Measurements from ENCODE around the gene WNK2.

Gene WNK2

DNA sequence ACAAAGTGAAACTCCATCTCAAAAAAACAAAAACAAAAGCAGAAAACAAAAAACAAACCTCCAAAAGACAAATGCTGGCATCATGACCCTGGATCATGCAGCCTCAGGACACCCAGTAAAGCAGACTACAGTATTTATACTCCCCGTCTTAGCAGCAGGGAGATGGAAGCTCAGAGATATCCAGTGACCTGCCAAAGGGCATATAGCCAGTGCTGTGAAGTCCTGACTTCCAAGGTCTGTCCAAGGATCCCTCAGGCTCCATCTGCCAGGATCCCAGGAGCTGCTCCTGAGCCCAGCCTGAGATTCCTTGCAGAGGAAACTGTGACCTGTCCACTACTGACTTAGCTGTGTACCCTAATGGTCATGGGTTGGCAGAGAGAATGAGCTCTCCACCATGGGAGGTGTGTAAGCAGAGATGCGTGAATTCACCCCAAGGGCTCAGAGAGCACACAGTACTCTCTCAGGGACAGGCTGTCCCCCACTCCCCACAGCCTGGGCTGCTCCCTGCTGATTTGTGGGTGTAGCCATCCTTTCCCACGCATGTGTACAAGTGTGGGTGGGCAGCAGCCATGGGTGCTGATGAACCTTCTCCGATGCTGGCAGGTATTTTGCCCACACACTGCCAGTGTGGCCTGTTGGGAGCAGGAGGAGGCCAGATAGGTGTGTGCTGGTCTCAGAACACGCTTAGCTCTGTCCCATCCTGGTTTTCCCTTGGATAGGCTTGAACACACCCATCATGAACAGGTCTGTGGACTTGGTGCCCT is 2.1 kb upstream of the WNK2 start:
- H3K4me3 ChIP-seq (ENCODE audit: low read length), result no peak overlapping the region
- TF ChIP-seq, protein P1, sequence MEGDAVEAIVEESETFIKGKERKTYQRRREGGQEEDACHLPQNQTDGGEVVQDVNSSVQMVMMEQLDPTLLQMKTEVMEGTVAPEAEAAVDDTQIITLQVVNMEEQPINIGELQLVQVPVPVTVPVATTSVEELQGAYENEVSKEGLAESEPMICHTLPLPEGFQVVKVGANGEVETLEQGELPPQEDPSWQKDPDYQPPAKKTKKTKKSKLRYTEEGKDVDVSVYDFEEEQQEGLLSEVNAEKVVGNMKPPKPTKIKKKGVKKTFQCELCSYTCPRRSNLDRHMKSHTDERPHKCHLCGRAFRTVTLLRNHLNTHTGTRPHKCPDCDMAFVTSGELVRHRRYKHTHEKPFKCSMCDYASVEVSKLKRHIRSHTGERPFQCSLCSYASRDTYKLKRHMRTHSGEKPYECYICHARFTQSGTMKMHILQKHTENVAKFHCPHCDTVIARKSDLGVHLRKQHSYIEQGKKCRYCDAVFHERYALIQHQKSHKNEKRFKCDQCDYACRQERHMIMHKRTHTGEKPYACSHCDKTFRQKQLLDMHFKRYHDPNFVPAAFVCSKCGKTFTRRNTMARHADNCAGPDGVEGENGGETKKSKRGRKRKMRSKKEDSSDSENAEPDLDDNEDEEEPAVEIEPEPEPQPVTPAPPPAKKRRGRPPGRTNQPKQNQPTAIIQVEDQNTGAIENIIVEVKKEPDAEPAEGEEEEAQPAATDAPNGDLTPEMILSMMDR (conservative IDR thresholded peaks at IDR 0.05; ENCODE audit: low read depth, low read length), result no peak
- DNase-seq (ENCODE audit: low read depth), result no peak

DNA sequence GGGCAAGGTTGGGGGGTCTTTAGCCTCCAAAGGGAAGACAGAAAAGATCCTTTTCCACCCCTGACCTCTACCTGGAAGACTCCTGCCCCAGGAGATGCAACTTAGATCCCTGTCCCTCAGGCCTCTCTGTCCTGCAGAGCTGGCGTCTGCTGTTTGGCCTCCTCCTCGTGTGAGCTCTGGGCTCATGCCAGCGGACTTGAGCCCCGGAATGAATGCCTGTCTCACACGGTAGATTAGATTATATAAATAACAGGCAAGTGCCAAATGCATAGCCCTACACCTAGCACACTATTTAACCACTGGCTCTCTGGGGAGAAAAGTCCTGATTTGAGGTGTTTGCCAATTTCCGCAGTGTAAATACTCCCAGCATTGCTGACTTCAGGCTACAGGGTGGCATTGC is 1.4 kb upstream of the WNK2 start:
- DNase-seq (ENCODE audit: low read depth), result no peak
- no peak overlapping the region for H3K4me3 ChIP-seq (ENCODE audit: low read length)
- TF ChIP-seq, protein P1 (conservative IDR thresholded peaks at IDR 0.05; ENCODE audit: low read depth, low read length), result no peak

DNA sequence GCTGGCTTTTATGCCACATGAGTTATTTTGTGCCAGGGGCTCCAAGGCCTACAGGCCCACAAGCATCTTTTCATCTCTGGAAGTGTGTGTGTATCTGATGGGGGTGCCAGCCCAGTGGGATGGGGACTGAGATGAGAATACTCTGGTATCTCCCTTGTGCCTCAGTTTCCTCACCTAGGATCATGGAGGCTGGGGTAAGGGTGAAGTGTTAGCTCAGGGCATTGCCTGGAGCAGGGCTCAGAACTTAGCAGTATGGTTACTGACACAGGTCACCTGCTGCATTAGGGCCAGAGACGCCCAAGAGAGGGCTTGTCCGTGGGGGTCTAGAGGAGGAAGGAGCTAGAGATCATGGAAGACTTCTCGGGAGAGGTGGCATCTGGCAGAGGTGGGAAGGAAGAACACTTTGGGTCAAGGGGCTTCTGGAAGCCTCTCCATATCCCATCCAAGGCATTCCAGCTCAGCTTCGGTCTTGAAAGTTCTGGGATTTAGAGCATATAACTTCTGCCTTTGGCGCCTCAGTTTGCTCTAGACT is 742 bp upstream of the WNK2 start:
- TF ChIP-seq, protein P1 (conservative IDR thresholded peaks at IDR 0.05; ENCODE audit: low read depth, low read length), result no peak
- peak overlapping the region; percentile 52 for H3K4me3 ChIP-seq (ENCODE audit: low read length)
- DNase-seq (ENCODE audit: low read depth), result no peak

DNA sequence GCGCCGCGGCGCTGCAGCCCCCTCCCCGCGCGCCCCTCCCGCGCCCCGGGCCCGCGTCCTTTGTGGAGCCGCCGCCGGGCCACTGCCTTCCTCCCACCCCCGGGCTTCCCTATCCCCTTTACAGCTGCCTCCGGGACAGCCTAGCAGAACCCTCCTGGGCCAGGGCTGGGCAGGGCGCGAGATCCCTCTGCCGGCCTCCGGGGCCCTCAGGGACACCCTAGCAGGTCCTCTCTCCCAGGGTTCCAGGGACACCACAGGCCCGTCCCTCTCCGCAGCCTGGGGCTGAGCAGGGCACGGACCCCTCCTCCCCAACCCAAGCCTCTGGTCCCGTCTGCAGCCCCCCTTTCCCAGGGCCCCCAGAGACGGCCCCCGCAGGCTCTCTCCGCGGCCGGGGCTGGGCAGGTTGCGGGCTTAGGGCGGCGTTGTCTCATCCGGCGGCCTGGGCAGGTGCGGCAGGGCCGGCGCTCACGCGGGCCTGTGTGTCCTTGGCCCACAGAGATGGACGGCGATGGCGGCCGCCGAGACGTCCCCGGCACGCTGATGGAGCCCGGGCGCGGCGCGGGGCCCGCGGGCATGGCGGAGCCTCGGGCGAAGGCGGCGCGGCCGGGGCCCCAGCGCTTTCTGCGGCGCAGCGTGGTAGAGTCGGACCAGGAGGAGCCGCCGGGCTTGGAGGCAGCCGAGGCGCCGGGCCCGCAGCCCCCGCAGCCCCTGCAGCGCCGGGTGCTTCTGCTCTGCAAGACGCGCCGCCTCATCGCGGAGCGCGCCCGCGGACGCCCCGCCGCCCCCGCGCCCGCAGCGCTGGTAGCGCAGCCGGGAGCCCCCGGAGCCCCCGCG is 710 bp downstream of the WNK2 start:
- H3K4me3 ChIP-seq (ENCODE audit: low read length), result peak overlapping the region; percentile 65
- TF ChIP-seq, protein P1 (conservative IDR thresholded peaks at IDR 0.05; ENCODE audit: low read depth, low read length), result no peak
- no peak for DNase-seq (ENCODE audit: low read depth)

DNA sequence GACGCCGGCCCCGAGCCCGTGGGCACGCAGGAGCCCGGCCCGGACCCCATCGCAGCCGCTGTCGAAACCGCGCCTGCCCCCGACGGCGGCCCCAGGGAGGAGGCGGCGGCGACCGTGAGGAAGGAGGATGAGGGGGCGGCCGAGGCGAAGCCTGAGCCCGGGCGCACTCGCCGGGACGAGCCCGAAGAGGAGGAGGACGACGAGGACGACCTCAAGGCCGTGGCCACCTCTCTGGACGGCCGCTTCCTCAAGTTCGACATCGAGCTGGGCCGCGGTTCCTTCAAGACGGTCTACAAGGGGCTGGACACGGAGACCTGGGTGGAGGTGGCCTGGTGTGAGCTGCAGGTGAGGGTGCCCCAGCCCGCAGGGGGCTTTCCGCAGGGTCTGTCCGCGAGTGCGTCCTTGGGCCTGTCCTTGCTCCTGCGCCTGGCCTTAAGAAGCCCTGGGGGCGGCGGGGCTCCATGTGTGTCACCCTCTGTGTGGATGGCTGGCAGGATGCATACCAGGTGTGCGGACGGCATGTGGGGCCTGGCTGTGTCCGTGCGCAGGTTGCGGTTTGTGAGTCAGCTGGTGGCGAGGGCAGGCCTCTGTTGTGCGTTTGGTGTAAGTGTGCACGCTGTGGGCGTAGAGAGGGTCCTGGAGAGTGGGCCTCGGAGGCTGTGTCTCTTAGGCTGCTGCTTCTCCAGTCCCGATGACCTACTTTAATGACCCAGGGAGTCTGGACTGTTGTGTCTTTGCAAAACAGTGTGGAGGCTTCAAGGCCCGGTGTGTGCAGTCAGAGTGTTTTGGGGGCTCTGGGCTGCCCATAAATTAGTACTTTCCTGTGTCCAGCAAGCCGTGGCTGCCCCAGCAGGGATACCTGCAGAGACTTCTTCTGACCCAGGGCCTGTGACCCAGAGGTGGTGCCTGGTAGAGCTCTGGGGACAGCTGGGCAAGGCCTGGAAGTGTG is 1.6 kb downstream of the WNK2 start:
- TF ChIP-seq, protein P1 (conservative IDR thresholded peaks at IDR 0.05; ENCODE audit: low read depth, low read length), result no peak
- DNase-seq (ENCODE audit: low read depth), result no peak
- peak overlapping the region; percentile 43 for H3K4me3 ChIP-seq (ENCODE audit: low read length)

DNA sequence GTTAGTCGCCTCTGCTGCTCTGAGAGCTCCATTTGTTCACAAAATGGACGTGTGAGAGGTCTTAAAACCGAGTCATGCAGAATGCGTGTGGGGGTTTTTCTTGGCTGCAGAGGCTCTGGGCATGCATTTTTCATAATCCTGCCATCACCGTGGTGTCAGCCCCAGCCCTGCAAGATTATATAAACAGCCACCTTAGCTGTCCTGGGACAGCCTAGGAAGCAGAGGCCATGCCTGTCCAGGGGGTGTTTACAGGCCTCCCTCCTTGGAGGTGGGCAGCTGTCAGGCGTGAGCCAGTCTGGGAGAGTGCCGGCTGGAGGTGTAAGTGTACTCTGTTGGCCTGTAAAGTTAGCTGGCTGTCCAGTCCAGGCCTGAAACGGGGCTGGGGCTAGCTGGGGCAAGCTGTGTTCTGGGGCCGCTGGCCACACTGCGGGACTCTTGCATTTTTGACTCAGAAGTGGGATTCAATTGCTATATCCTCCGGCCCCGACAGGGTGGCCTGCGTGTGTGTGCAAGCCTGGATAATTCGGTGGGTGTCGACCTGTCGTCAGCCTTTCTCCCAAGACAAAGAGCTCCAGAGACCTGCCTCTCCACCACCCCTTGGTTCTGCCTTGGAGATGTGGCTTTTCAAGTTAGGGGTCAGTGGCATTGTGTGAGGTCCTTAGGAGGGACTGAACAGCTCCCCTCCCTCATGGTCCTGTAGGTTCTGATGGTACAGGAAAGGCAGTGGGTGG is 2.4 kb downstream of the WNK2 start:
- peak overlapping the region; percentile 43 for H3K4me3 ChIP-seq (ENCODE audit: low read length)
- no peak for DNase-seq (ENCODE audit: low read depth)
- TF ChIP-seq, protein P1 (conservative IDR thresholded peaks at IDR 0.05; ENCODE audit: low read depth, low read length), result no peak

Data from retinal pigment epithelial cell (primary cell).